ENCODE data around the gene MEGF6. TPM values are rescaled to one million over a fixed set of nuclear protein-coding genes. Genes with fewer than 3 reads are reported as not detected.
"Not testable (repeated sequence)": the region's sequence is repeated elsewhere in the genome, so short reads cannot be mapped to it uniquely, and the experiment has no call there.

Gene MEGF6
- total RNA-seq, 1 donor from 2014 or later = 64.7 TPM

DNA sequence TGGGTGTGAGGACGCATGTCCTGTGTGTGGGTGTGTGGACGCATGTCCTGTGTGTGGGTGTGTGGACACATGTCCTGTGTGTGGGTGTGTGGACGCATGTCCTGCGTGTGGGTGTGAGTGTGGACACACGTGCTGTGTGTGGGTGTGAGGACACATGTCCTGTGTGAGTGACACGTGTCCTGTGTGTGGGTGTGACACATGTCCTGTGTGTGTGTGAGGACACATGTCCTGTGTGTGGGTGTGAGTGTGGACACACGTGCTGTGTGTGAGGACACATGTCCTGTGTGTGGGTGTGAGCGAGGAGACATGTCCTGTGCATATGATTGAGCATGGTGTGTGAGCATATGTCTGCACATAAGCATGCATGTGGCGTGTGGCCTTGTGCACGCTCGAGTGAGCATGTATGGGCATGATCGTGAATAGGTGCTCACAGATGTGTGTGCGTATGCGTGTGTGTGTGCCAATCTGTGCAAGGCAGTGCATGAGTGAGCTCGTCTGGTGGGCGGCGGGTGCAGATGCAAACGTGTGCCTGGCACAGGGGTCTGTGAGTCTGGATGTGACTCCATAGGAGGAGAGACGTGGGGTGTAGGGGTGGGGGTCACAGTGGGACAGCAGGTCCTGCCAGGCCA lies 25.3 kb downstream of the MEGF6 start:
- peaks cover 10% of the 10 kb centered on the region for H3K27me3 Mint-ChIP-seq (ENCODE audit: unreplicated experiment)
- peaks cover 4% of the 10 kb centered on the region for H3K4me1 Mint-ChIP-seq (ENCODE audit: low read depth, unreplicated experiment)
- H3K36me3 Mint-ChIP-seq (ENCODE audit: unreplicated experiment) = no peaks in the 10 kb centered on the region
- no peak for DNase-seq
- H3K4me3 Mint-ChIP-seq (ENCODE audit: unreplicated experiment) = no peak overlapping the region
- no peak for TF ChIP-seq CTCF (IDR thresholded peaks at IDR 0.05; ENCODE audit: partially characterized antibody, unreplicated experiment)
- H3K9me3 Mint-ChIP-seq (ENCODE audit: unreplicated experiment) = no peaks in the 10 kb centered on the region
- H3K27ac Mint-ChIP-seq (ENCODE audit: unreplicated experiment) = no peak overlapping the region

- not testable (repeated sequence) for DNase-seq; H3K4me3 Mint-ChIP-seq (ENCODE audit: unreplicated experiment); H3K27ac Mint-ChIP-seq (ENCODE audit: unreplicated experiment); H3K36me3 Mint-ChIP-seq (ENCODE audit: unreplicated experiment); H3K4me1 Mint-ChIP-seq (ENCODE audit: low read depth, unreplicated experiment); H3K9me3 Mint-ChIP-seq (ENCODE audit: unreplicated experiment); H3K27me3 Mint-ChIP-seq (ENCODE audit: unreplicated experiment)
Observed at GRCh38 chr1:3585353-3585868, 25.9 kb downstream of the MEGF6 start.

DNA sequence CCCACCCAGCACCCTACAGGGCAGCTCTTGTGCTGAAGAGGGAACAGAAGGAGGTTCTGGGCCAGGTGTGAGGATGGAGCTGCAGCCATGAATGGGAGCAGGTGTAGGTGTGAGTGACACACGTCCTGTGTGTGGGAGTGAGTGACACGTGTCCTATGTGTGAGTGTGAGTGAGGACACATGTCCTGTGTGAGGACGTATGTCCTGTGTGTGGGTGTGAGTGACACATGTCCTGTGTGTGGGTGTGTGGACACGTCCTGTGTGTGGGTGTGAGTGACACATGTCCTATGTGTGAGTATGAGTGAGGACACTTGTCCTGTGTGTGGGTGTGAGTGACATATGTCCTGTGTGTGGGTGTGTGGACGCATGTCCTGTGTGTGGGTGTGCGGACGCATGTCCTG lies 26.4 kb downstream of the MEGF6 start:
- Mint-ChIP-seq H3K27me3 (ENCODE audit: unreplicated experiment) (peaks cover 9% of the 10 kb centered on the region), H3K27ac (ENCODE audit: unreplicated experiment) (no peak overlapping the region), H3K4me3 (ENCODE audit: unreplicated experiment) (no peak overlapping the region), H3K9me3 (ENCODE audit: unreplicated experiment) (no peaks in the 10 kb centered on the region), H3K36me3 (ENCODE audit: unreplicated experiment) (no peaks in the 10 kb centered on the region), H3K4me1 (ENCODE audit: low read depth, unreplicated experiment) (peaks cover 2% of the 10 kb centered on the region)
- TF ChIP-seq CTCF (IDR thresholded peaks at IDR 0.05; ENCODE audit: partially characterized antibody, unreplicated experiment) = no peak
- no peak for DNase-seq

DNA sequence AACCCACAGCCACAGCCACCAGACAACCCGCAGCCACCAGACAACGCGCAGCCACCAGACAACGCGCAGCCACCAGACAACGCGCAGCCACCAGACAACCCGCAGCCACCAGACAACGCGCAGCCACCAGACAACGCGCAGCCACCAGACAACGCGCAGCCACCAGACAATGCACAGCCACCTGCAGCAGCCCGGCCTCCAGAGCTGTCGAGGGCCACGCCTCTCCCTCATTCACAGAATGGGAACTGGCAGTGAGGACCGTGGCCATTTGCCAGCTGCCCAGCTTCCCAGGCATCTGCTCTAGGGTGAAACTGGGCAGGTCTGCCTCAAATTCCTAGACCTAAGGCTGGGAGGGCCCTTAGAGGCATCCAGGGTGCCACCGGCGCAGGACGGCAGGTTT lies 27.6 kb downstream of the MEGF6 start:
- H3K4me1 Mint-ChIP-seq (ENCODE audit: low read depth, unreplicated experiment); H3K4me3 Mint-ChIP-seq (ENCODE audit: unreplicated experiment); H3K27ac Mint-ChIP-seq (ENCODE audit: unreplicated experiment); H3K27me3 Mint-ChIP-seq (ENCODE audit: unreplicated experiment); H3K9me3 Mint-ChIP-seq (ENCODE audit: unreplicated experiment); DNase-seq; H3K36me3 Mint-ChIP-seq (ENCODE audit: unreplicated experiment): not testable (repeated sequence)

DNA sequence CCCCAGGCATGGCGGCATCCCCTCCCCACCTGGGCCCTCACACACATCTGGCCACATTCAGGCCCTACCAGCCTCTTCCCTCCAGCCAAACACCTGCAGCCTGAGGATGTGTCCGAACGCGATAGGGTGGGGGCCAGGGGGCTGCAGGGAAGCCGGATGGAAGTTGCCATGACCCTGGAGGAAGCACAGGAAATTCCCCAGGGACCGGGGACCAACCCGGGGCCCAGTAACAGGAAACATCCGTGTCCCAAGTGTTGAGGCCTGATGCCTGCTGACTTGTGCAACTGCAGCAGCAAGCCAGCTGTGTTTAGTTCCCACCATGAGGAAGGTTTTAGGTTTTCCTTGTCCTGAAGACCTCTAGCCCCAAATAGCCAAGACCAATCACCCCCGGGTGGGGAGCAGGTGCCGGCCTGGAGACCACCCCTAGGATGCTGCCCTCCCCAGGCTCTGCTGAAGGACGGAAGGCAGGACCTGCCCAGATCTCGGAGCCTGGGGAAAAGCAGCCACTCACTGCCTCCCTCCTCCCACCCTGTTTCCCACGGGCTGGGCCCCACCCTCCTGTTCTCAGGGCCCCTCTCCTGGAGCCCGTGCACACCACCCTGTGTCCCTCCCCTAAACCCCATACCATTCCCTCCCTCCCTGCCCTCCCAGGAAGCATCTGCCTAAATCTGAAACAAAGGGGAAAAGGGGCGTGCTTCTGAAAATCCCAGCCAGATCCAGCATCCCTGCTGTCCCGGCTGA lies 29.8 kb downstream of the MEGF6 start:
- Mint-ChIP-seq H3K36me3 (ENCODE audit: unreplicated experiment) (no peaks in the 10 kb centered on the region), H3K27ac (ENCODE audit: unreplicated experiment) (peak overlapping the region; percentile 48), H3K9me3 (ENCODE audit: unreplicated experiment) (peaks cover 3% of the 10 kb centered on the region), H3K4me1 (ENCODE audit: low read depth, unreplicated experiment) (peaks cover 4% of the 10 kb centered on the region), H3K4me3 (ENCODE audit: unreplicated experiment) (no peak overlapping the region), H3K27me3 (ENCODE audit: unreplicated experiment) (peaks cover 6% of the 10 kb centered on the region)
- DNase-seq = no peak
- no peak for TF ChIP-seq CTCF (IDR thresholded peaks at IDR 0.05; ENCODE audit: partially characterized antibody, unreplicated experiment)

GRCh38 chr1:3580231-3580630 lies 31.1 kb downstream of the MEGF6 start:
- H3K27ac Mint-ChIP-seq (ENCODE audit: unreplicated experiment) = no peak overlapping the region
- H3K9me3 Mint-ChIP-seq (ENCODE audit: unreplicated experiment) = peaks cover 3% of the 10 kb centered on the region
- H3K36me3 Mint-ChIP-seq (ENCODE audit: unreplicated experiment) = no peaks in the 10 kb centered on the region
- no peak for DNase-seq
- H3K4me3 Mint-ChIP-seq (ENCODE audit: unreplicated experiment) = no peak overlapping the region
- peaks cover 5% of the 10 kb centered on the region for H3K4me1 Mint-ChIP-seq (ENCODE audit: low read depth, unreplicated experiment)
- H3K27me3 Mint-ChIP-seq (ENCODE audit: unreplicated experiment) = peaks cover 8% of the 10 kb centered on the region
- no peak for TF ChIP-seq CTCF (IDR thresholded peaks at IDR 0.05; ENCODE audit: partially characterized antibody, unreplicated experiment)
